ENCODE results near the gene TH.

DNA sequence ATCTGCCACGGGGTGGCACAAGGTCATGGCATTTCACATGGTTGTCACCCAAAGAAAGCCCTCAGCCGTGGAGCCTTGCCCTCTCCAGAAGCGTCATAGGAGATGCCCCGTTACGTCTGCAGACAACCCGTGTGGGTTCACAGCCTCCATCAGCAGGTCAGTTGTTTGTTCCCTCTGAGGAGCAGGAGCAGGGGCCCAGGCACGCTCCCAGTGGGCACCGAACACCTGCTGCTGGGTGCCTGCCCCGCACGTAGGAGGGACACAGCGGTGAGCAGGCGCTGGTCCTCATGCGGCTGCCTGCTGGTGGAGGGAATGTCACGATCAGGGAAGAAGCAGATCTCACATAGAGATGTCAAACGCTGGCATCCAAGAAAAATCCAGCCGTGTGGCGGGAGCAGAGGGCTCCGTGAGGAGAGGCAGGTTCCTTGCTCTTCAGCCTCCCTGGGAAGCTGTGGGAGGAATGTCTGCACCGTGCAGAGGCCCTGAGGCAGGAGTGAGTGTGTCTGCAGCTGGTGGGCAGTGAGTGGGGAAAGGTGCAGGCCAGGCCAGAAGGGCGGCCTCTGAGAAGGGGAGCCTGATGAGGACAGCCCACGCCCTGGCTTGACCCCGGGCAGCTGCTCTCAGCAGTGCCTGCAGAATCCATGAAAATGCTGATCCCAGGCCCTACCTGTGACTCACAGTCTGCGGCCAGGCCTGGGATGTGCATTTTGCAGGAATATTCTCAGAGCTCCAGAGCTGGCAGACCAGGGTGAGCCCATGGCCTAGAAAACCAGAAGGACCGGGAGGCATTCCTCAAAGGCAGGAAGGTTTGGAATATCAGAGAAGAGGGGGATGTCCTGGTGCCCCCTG is 36.4 kb upstream of the TH start:
- TF ChIP-seq, protein P1, sequence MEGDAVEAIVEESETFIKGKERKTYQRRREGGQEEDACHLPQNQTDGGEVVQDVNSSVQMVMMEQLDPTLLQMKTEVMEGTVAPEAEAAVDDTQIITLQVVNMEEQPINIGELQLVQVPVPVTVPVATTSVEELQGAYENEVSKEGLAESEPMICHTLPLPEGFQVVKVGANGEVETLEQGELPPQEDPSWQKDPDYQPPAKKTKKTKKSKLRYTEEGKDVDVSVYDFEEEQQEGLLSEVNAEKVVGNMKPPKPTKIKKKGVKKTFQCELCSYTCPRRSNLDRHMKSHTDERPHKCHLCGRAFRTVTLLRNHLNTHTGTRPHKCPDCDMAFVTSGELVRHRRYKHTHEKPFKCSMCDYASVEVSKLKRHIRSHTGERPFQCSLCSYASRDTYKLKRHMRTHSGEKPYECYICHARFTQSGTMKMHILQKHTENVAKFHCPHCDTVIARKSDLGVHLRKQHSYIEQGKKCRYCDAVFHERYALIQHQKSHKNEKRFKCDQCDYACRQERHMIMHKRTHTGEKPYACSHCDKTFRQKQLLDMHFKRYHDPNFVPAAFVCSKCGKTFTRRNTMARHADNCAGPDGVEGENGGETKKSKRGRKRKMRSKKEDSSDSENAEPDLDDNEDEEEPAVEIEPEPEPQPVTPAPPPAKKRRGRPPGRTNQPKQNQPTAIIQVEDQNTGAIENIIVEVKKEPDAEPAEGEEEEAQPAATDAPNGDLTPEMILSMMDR (IDR thresholded peaks at IDR 0.05; ENCODE audit: low read length), result no peak
- TF ChIP-seq EZH2 (optimal IDR thresholded peaks at IDR 0.05; ENCODE audit: low read depth, low read length) (no peak), EZH2phosphoT487 (IDR thresholded peaks at IDR 0.05; ENCODE audit: low read length) (no peak)

All from MM.1S (cell line).